ENCODE data around the gene RPS19BP1.

RPS19BP1 gene

DNA sequence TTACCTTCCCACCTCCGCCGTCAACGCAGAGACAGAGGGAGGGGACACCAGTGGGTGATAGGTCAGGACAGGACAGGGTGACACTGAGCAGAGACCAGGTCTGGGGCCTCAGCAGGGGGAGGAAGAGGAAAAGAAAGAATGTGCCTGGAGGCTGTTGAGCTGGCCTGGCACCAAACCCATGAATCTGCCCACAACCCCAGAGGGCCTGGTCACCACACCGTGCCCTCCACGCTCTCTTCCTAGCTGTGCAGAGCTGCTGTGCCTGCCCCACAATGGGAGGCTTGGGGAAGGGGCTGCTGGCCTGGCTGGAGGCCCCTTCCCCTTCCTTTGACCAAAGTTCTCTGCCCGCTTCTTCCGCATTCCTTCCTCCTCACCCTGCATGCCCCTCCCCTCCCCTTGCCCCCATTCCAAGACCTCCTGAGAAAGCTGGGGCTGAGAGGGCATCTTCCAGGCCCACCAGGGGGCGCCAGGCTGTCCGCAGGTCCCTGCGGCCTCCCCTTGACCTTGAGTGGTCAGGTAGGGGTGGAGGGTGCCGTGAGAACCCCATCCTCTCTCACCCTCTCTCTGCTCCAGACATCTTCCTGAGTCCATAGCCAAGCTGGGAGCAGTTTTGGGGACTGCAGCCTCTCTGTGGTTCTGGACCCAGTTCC, 27.0 kb upstream of the RPS19BP1 start:
- ATAC-seq (ENCODE audit: insufficient read depth, low read depth) (no peak), DNase-seq (no peak)
- Histone ChIP-seq H3K27ac (ENCODE audit: low read length) (no peak overlapping the region), H3K4me2 (ENCODE audit: insufficient read depth, low read length) (no peak overlapping the region), H3K9ac (ENCODE audit: low read depth, low read length) (no peak overlapping the region), H4K20me1 (ENCODE audit: insufficient read depth, low read length) (no peaks in the 10 kb centered on the region), H3K4me3 (ENCODE audit: low read depth in 1 of 2, low read length in 2 of 2) (no peak overlapping the region), H3K27me3 (ENCODE audit: insufficient read depth, low read length, poor library complexity) (peaks cover 7% of the 10 kb centered on the region), H3K9me3 (ENCODE audit: insufficient read depth, low read length, severe bottlenecking) (no peaks in the 10 kb centered on the region), H3K4me1 (ENCODE audit: insufficient read depth, low read length) (no peaks in the 10 kb centered on the region), H3K79me2 (ENCODE audit: insufficient read depth, low read length) (no peaks in the 10 kb centered on the region), H2AFZ (ENCODE audit: low read depth, low read length) (no peak overlapping the region), H3K36me3 (ENCODE audit: insufficient read depth, low read length) (no peaks in the 10 kb centered on the region)
- TF ChIP-seq, protein P1, sequence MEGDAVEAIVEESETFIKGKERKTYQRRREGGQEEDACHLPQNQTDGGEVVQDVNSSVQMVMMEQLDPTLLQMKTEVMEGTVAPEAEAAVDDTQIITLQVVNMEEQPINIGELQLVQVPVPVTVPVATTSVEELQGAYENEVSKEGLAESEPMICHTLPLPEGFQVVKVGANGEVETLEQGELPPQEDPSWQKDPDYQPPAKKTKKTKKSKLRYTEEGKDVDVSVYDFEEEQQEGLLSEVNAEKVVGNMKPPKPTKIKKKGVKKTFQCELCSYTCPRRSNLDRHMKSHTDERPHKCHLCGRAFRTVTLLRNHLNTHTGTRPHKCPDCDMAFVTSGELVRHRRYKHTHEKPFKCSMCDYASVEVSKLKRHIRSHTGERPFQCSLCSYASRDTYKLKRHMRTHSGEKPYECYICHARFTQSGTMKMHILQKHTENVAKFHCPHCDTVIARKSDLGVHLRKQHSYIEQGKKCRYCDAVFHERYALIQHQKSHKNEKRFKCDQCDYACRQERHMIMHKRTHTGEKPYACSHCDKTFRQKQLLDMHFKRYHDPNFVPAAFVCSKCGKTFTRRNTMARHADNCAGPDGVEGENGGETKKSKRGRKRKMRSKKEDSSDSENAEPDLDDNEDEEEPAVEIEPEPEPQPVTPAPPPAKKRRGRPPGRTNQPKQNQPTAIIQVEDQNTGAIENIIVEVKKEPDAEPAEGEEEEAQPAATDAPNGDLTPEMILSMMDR (IDR thresholded peaks at IDR 0.05; ENCODE audit: borderline replicate concordance, extremely low read depth, low read length, poor library complexity, severe bottlenecking), result peak; percentile 53
- no peak for TF ChIP-seq EZH2 (IDR thresholded peaks at IDR 0.05; ENCODE audit: borderline replicate concordance, low read depth, low read length, severe bottlenecking)

DNA sequence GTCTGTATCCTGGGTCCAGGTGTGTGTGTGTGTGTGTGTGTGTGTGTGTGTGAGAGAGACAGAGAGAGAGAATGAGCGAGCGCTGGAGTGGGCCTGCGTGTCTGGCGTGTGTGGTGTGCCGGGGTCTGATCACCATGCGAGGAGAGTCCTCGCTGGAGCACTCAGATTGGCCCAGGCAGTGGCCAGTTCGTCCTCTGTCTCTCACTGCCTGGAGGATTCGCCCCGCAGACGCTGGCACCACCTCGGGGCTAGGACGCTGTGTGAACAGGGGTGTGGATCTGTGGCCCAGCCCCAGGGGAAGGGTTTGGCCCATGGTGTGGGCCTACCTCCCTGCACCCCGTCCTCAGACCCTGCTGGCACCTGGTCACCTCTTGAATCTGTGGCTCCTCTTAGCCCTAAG, 26.4 kb upstream of the RPS19BP1 start:
- H4K20me1 ChIP-seq (ENCODE audit: insufficient read depth, low read length), result no peaks in the 10 kb centered on the region
- no peaks in the 10 kb centered on the region for H3K4me1 ChIP-seq (ENCODE audit: insufficient read depth, low read length)
- no peaks in the 10 kb centered on the region for H3K9me3 ChIP-seq (ENCODE audit: insufficient read depth, low read length, severe bottlenecking)
- H3K79me2 ChIP-seq (ENCODE audit: insufficient read depth, low read length), result no peaks in the 10 kb centered on the region
- no peak overlapping the region for H2AFZ ChIP-seq (ENCODE audit: low read depth, low read length)
- H3K9ac ChIP-seq (ENCODE audit: low read depth, low read length), result no peak overlapping the region
- H3K4me3 ChIP-seq (ENCODE audit: low read depth in 1 of 2, low read length in 2 of 2), result no peak overlapping the region
- no peaks in the 10 kb centered on the region for H3K36me3 ChIP-seq (ENCODE audit: insufficient read depth, low read length)
- no peak overlapping the region for H3K4me2 ChIP-seq (ENCODE audit: insufficient read depth, low read length)
- no peak for DNase-seq
- no peak overlapping the region for H3K27ac ChIP-seq (ENCODE audit: low read length)
- TF ChIP-seq EZH2 (IDR thresholded peaks at IDR 0.05; ENCODE audit: borderline replicate concordance, low read depth, low read length, severe bottlenecking), result no peak
- TF ChIP-seq, protein P1 (IDR thresholded peaks at IDR 0.05; ENCODE audit: borderline replicate concordance, extremely low read depth, low read length, poor library complexity, severe bottlenecking), result no peak
- no peak for ATAC-seq (ENCODE audit: insufficient read depth, low read depth)
- peaks cover 7% of the 10 kb centered on the region for H3K27me3 ChIP-seq (ENCODE audit: insufficient read depth, low read length, poor library complexity)

DNA sequence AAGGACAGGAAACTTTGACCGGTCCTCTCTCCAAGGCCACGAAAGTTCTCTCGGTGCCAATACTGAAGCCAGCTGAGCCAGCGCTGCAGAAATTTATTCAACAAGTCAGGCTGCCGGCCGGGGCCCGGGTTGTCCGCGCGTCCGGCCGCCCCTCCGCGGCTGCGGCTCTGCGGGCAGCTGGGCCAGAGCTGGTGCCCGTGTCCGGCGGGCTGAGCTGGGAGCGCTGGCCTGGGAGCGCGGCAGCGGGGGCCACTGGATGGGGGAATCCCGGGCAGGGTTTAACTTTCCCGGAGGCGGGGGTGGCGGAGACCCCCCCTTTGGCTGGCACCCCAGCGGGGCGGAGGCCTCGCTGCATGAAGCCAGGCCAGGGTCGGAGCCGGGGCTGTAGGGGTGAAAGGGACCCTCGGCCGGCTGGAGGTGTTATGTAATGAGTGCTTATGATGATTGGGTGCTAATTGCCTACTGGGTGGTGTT, 25.7 kb upstream of the RPS19BP1 start:
- Histone ChIP-seq H3K36me3 (ENCODE audit: insufficient read depth, low read length) (no peaks in the 10 kb centered on the region), H3K9me3 (ENCODE audit: insufficient read depth, low read length, severe bottlenecking) (no peaks in the 10 kb centered on the region), H3K4me1 (ENCODE audit: insufficient read depth, low read length) (no peaks in the 10 kb centered on the region), H3K27ac (ENCODE audit: low read length) (no peak overlapping the region), H2AFZ (ENCODE audit: low read depth, low read length) (no peak overlapping the region), H3K27me3 (ENCODE audit: insufficient read depth, low read length, poor library complexity) (peaks cover 7% of the 10 kb centered on the region), H3K9ac (ENCODE audit: low read depth, low read length) (no peak overlapping the region), H4K20me1 (ENCODE audit: insufficient read depth, low read length) (no peaks in the 10 kb centered on the region), H3K4me3 (ENCODE audit: low read depth in 1 of 2, low read length in 2 of 2) (no peak overlapping the region), H3K4me2 (ENCODE audit: insufficient read depth, low read length) (no peak overlapping the region), H3K79me2 (ENCODE audit: insufficient read depth, low read length) (no peaks in the 10 kb centered on the region)
- ATAC-seq (ENCODE audit: insufficient read depth, low read depth) (no peak), DNase-seq (no peak)
- TF ChIP-seq, protein P1 (IDR thresholded peaks at IDR 0.05; ENCODE audit: borderline replicate concordance, extremely low read depth, low read length, poor library complexity, severe bottlenecking), result no peak
- no peak for TF ChIP-seq EZH2 (IDR thresholded peaks at IDR 0.05; ENCODE audit: borderline replicate concordance, low read depth, low read length, severe bottlenecking)

Measured in DND-41 (cell line).